Activated CD8-positive, alpha-beta T cell treated with anti-CD3 and anti-CD28 coated beads, Interleukin-2, amount 10 ng/mL, durations not matched to agents 7 days and 5 days (primary cell): Measurements from ENCODE around the gene GATA5. TPM values are rescaled to one million over a fixed set of nuclear protein-coding genes. Genes with fewer than 3 reads are reported as not detected.

ENCODE experiments used
- ATAC-seq: fragments of 150-1000 bp; cut with Tn5 transposase; one replicate; pipeline ENCODE4 v1.10.0; 2021; ENCODE audit warnings: moderate library complexity
- CTCF ChIA-PET: fragments of 350-600 bp; sonication (Branson Sonifier 250); formaldehyde crosslinking; loops from one replicate; lab custom pipeline; 2021; ENCODE audit warnings: antibody characterized with exemption; lab: Charles Lee
- POLR2A ChIA-PET: fragments of 350-600 bp; sonication (Branson Sonifier 250); formaldehyde crosslinking; loops from one replicate; lab custom pipeline; 2021; ENCODE audit warnings: antibody characterized with exemption; lab: Charles Lee
- DNase-seq: peaks from one replicate; pipeline ENCODE4 v3.0.0-alpha.2; 2020
- H3K27ac Mint-ChIP-seq: one replicate; pipeline ENCODE4 v1.8.0; 2021; ENCODE audit warnings: mild to moderate bottlenecking, mixed read lengths
- H3K27me3 Mint-ChIP-seq: one replicate; pipeline ENCODE4 v1.8.0; 2021; ENCODE audit warnings: low read depth, mixed read lengths
- H3K36me3 Mint-ChIP-seq: one replicate; pipeline ENCODE4 v1.8.0; 2021; ENCODE audit warnings: low read depth, mixed read lengths
- H3K4me1 Mint-ChIP-seq: one replicate; pipeline ENCODE4 v1.8.0; 2021; ENCODE audit warnings: low read depth, mixed read lengths
- H3K4me3 Mint-ChIP-seq: one replicate; pipeline ENCODE4 v1.8.0; 2021; ENCODE audit warnings: mild to moderate bottlenecking, mixed read lengths
- H3K9me3 Mint-ChIP-seq: one replicate; pipeline ENCODE4 v1.8.0; 2022; ENCODE audit warnings: mixed read lengths; ENCODE audit not compliant: insufficient read depth
- total RNA-seq, 2 experiments: library from RNA; stranded (reverse); gene quantifications; one replicate each; pipeline ENCODE4 v1.2.3, GENCODE V29; 2021

GATA5 gene
- total RNA-seq, 2 experiments from 2014 or later: not detected

DNA sequence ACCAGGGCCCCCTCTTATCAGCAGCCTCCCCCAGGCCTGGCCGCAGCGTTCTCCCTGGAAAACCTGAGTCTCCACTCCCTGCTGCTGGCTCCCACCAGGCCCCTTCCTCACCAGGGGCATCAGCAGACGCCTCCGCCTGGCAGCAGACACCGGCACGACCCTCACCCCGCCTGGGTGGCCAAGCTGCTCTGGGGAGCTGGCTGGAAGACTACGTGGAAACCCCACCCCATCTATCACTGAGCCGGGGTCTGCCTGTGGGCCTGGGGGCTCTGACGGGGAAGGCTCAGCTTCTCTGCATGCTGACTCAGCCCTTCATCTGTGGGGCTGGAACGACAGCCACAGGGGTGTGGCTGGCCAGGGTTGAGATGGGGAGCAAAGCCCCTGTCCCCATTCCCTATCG is 29.3 kb downstream of the GATA5 start:
- H3K36me3 Mint-ChIP-seq: no peaks in the 10 kb centered on the region
- no peak overlapping the region for H3K27ac Mint-ChIP-seq
- ATAC-seq: no peak
- H3K9me3 Mint-ChIP-seq: no peaks in the 10 kb centered on the region
- H3K27me3 Mint-ChIP-seq: no peaks in the 10 kb centered on the region
- CTCF ChIA-PET: no interaction called here
- H3K4me1 Mint-ChIP-seq: no peaks in the 10 kb centered on the region
- H3K4me3 Mint-ChIP-seq: no peak overlapping the region
- DNase-seq: no peak
- POLR2A ChIA-PET: no interaction called here

DNA sequence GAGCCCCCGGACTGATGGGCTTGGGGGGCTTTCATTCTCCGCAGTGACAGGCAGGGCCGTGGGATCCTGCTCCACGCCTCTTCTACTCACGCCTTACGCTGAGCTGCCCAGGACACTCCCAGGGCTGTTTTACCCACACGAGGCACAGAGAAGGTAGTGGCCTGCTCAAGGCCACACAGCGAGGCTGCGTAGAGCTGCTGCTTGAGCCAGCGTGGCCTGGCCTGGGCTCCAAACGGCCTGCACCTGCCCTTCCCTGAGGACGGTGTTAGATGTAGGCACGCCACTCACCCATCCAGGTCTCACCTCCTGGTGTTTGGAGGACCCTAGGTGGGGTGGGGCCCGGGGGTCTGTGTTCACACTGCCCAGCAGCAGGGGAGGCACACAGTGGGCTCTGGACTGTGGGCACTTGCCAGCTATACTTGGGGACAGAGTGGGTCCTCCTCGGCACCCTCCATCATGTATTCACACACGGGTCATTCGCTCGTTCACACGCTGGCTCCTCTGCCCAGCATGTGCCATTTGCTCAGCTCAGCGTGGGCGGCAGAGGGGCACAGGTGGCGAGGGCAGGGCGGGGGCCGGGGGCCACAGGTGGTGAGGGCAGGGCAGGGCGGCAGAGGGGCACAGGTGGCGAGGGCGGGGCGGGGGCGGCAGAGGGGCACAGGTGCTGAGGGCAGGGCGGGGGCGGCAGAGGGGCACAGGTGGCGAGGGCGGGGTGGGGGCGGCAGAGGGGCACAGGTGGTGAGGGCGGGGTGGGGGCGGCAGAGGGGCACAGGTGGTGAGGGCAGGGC is 30.0 kb downstream of the GATA5 start:
- Mint-ChIP-seq H3K27me3 (no peaks in the 10 kb centered on the region), H3K27ac (no peak overlapping the region), H3K4me1 (no peaks in the 10 kb centered on the region), H3K36me3 (no peaks in the 10 kb centered on the region), H3K9me3 (no peaks in the 10 kb centered on the region), H3K4me3 (no peak overlapping the region)
- POLR2A ChIA-PET: no interaction called here
- DNase-seq (no peak), ATAC-seq (no peak)
- CTCF ChIA-PET: no interaction called here

DNA sequence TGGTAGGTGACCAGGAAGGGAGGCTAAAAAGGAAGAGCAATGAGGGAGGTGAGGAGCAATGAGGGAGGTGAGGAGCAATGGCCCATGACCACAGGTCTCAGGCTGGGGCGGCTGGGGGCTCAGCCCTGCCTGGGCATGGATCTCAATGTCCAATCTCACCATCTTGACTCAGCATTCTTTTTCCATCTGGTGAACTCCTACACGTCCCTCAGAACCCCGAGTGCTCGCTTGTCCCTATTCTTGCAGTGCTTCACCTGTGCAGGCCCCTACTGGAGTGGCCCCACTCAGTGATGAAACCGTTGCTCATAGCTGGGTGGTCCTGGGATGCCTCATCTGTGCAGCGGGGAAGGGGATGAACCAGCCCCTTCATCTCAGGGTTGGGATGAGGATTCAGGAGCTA is 31.5 kb downstream of the GATA5 start:
- no peaks in the 10 kb centered on the region for H3K4me1 Mint-ChIP-seq
- POLR2A ChIA-PET: no interaction called here
- H3K36me3 Mint-ChIP-seq: no peaks in the 10 kb centered on the region
- no peak for ATAC-seq
- H3K27me3 Mint-ChIP-seq: no peaks in the 10 kb centered on the region
- no peak overlapping the region for H3K4me3 Mint-ChIP-seq
- no peak overlapping the region for H3K27ac Mint-ChIP-seq
- CTCF ChIA-PET: interaction anchor here (1.0 kb wide), 1 partner anchor 364 kb away, joined by 3 read pairs; no protein-coding TSS in a partner anchor
- no peaks in the 10 kb centered on the region for H3K9me3 Mint-ChIP-seq
- no peak for DNase-seq

DNA sequence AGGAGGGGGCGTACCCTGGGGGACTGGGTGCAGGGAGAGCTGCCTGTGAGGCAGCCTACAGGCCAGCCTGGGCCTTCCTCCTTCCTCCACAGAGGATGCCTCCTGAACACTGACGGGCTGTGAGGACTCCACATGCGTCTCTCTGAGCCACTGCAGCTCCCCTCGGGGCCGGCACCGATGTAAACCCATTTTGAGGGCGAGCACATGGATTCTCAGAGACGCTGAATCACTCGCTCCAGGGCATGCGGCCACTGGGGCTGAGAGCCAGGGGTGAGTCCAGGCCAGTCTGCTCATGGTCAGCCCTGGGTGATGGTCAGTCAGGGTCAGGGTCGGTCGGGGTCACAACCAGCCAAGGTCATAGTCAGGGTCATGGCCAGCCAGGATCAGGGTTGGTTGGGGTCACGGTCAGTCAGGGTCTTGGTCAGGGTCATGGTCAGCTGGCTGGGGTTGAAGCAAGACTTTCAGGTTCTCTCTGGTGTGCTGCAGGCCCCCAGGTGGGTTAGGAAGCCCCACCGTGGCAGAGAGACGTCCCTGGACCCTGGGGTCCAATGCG is 33.7 kb downstream of the GATA5 start:
- no peak for ATAC-seq
- no peaks in the 10 kb centered on the region for H3K4me1 Mint-ChIP-seq
- no peaks in the 10 kb centered on the region for H3K27me3 Mint-ChIP-seq
- ChIA-PET CTCF (no interaction called here), POLR2A (no interaction called here)
- DNase-seq: no peak
- no peak overlapping the region for H3K27ac Mint-ChIP-seq
- H3K9me3 Mint-ChIP-seq: no peaks in the 10 kb centered on the region
- H3K4me3 Mint-ChIP-seq: no peak overlapping the region
- no peaks in the 10 kb centered on the region for H3K36me3 Mint-ChIP-seq

DNA sequence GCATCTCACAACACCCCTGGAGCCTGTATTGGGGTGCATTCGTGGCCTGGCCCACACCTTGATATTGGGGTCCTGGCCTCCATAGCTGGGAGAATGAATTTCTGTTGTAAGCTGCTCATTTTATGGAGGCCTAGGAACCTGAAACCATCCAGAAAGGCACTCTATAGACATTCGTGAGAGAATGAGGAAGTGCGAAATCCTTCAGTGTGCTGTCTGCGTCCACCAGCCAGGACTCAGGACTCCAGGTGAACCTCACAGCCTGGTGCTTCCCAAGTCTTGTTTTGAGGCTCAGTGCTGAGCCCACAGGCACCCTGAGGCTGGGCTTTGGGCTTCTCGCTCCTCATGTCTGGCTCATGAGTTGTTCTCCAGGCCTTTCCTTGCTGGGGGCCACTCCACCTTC is 36.6 kb downstream of the GATA5 start:
- Mint-ChIP-seq H3K27ac (no peak overlapping the region), H3K4me1 (no peaks in the 10 kb centered on the region), H3K4me3 (no peak overlapping the region), H3K9me3 (no peaks in the 10 kb centered on the region), H3K27me3 (peaks cover 14% of the 10 kb centered on the region), H3K36me3 (no peaks in the 10 kb centered on the region)
- ATAC-seq (no peak), DNase-seq (no peak)
- ChIA-PET CTCF (no interaction called here), POLR2A (interaction anchor here (1.0 kb wide), 1 partner anchor 73 kb away, joined by 3 read pairs; no protein-coding TSS in a partner anchor)

DNA sequence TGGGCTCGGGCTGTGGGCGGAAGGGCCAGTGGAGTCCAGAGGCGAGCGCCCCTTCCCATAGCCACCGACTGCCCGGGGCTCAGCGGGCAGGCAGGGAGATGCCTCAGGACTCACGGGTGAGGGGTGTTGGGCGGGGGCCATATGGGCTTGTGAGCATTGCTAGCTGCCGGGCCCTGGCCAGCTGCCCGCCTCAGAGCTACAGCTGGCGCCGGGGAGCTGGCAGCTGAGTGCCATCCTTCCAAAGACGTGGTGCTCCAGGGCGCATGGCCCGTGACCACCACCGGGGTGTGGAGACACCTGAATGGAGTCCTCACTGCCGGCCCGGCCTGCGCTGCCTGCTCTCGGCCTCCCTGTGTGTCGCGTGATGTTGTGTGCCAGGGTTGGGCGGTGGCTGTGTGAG is 37.9 kb downstream of the GATA5 start:
- H3K9me3 Mint-ChIP-seq: no peaks in the 10 kb centered on the region

DNA sequence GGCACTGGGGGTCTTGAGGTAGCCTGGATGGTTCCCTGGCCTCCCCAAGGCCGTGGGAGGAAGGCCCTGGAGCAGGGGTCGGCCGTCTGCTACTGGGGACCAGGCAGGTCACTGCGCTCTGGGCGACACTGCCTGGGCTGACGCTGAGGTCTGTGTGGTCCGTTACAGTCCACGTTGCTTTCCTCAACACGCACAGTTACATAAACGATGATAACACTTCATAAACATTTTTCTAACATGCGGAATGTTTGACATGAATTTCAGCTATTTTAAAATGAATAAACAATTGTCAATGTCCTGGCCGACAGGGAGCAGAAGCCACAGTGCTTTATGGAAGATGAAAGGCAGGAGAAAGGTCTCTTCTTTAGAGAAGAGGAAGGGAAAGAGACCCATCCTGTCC is 38.3 kb downstream of the GATA5 start:
- H3K36me3 Mint-ChIP-seq: no peaks in the 10 kb centered on the region
- H3K9me3 Mint-ChIP-seq: no peaks in the 10 kb centered on the region
- H3K4me3 Mint-ChIP-seq: no peak overlapping the region
- DNase-seq (no peak), ATAC-seq (no peak)
- ChIA-PET POLR2A (no interaction called here), CTCF (no interaction called here)
- peaks cover 24% of the 10 kb centered on the region for H3K27me3 Mint-ChIP-seq
- H3K27ac Mint-ChIP-seq: no peak overlapping the region
- H3K4me1 Mint-ChIP-seq: no peaks in the 10 kb centered on the region

More for the DNA sequence above, 37.9 kb downstream of the GATA5 start:
- Mint-ChIP-seq H3K27me3 (peaks cover 23% of the 10 kb centered on the region), H3K27ac (no peak overlapping the region), H3K4me3 (no peak overlapping the region), H3K4me1 (no peaks in the 10 kb centered on the region), H3K36me3 (no peaks in the 10 kb centered on the region)
- DNase-seq: no peak
- ATAC-seq: no peak
- CTCF ChIA-PET: no interaction called here
- POLR2A ChIA-PET: no interaction called here

DNA sequence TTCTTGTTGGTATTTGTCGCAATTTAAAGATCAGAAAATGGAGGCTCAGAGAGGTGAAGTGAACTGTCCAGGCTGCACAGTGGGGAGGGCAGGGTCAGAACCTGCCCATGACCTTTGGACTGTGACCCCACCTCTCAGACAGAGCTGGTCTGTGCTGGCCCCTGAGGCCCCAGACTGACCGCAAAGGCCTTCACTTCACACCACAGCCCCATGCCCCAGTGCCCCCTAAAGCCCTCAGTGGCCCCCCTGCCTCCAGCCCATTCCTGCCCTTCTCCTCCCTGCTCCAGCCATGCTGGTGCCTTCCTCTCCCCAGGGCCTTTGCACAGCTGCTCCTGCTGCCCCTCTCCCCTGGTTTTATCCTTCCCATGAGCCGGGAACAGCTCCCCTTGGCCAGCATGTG is 39.1 kb downstream of the GATA5 start:
- H3K9me3 Mint-ChIP-seq: no peaks in the 10 kb centered on the region
- DNase-seq (no peak), ATAC-seq (no peak)
- ChIA-PET CTCF (no interaction called here), POLR2A (no interaction called here)
- no peaks in the 10 kb centered on the region for H3K4me1 Mint-ChIP-seq
- H3K27ac Mint-ChIP-seq: no peak overlapping the region
- no peak overlapping the region for H3K4me3 Mint-ChIP-seq
- no peaks in the 10 kb centered on the region for H3K36me3 Mint-ChIP-seq
- H3K27me3 Mint-ChIP-seq: peaks cover 24% of the 10 kb centered on the region

DNA sequence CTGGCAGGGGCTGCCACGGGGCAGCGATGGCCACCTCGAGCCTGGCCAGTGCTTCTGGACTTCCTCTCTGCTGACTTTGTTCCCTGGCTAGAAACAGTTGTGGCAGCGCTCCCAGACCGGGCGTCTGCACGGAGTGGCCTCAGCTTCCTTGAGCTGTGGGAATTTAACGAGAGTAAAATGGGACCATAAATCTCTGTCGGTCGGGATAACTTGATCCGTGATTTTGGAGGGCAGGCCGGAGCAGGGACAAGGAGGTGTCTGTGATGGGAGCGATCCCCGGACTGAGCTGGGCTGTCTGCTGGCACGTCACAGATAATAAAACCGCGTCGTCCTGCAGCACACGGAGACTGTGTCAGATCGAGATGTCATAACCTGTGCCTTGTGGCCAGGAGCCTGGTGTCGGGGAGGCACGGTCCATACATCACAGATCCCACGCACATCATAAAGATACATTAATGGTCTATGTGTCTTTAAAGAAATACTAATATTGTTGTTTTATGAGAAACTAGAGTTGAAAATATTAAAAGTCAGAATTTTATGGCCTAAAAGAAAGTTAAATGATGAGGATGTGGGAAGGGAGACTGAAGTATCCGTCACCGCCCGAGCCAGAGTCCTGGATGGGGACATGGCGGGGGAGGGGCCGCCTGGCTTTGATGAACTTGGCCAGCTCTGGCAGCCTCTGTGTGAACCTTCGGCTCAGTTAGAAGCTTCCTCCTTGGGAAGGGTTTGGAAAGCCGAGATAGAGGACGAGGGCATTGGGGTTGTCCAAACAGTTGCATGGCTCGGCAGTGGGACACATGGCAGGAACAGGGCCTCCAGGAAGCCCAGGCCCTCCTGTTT is 41.9 kb downstream of the GATA5 start:
- CTCF ChIA-PET: no interaction called here
- no peak for ATAC-seq
- H3K27ac Mint-ChIP-seq: no peak overlapping the region

DNA sequence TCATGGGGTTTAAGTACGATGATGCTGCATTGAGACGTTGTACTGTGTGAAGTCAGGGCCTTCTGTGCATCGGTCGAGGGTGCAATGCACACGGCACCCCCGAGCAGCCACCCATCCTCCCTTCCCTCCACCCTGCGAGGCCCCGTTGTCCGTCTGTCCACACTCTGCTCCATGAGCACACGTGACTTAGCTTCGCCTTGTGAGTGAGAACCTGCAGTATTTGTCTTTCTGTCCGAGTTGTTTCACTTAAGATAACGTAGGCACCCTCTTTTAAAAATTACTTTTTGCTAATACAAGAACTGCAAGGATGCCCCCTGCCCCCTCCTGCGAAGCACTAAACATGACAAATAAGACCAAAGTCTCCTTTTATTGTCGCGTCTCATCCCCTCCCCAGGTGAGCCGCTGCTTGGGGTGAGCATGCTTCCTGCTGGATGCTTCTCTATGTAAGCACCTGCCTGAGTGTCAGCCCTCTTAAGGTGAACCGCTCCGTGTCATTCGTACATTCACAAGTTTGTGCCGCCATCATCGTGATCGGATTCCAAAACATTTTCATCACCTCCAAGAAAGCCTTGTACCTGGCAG is 44.8 kb downstream of the GATA5 start:
- ChIA-PET POLR2A (no interaction called here), CTCF (no interaction called here)
- H3K9me3 Mint-ChIP-seq: no peaks in the 10 kb centered on the region
- no peak overlapping the region for H3K4me3 Mint-ChIP-seq
- no peak for DNase-seq
- no peak for ATAC-seq
- no peak overlapping the region for H3K27ac Mint-ChIP-seq
- no peaks in the 10 kb centered on the region for H3K4me1 Mint-ChIP-seq
- no peaks in the 10 kb centered on the region for H3K36me3 Mint-ChIP-seq
- H3K27me3 Mint-ChIP-seq: peaks cover 24% of the 10 kb centered on the region

More for the DNA sequence above, 41.9 kb downstream of the GATA5 start:
- Mint-ChIP-seq H3K4me3 (no peak overlapping the region), H3K4me1 (no peaks in the 10 kb centered on the region), H3K27me3 (peaks cover 24% of the 10 kb centered on the region), H3K9me3 (no peaks in the 10 kb centered on the region), H3K36me3 (no peaks in the 10 kb centered on the region)
- POLR2A ChIA-PET: no interaction called here
- DNase-seq: no peak

DNA sequence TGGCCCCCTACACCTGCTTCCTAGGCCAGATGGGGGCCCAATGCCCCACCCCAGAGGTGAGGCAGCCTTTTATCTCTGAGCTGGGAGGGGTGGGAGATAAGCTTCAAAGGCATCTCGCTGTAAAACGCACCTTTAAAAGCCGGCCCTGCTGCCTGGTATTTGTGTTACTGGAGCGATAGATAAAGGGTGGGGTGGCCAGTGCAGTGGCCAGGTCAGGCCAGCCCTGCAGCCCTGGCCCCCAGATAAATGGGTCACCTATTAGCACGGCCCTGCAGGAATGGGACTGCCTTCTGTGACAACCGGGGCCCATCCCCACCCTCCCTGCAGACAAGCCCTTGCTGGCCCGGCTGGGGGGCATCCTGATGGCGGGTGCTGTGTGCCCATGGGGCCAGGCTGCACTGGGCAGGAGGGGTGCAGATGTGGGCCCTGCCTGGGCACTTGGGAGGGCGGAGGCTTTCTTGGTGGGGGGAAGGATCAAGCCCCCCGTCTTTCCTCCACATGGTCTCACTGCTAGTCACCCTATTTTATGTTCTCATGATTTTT is 45.4 kb downstream of the GATA5 start:
- no peaks in the 10 kb centered on the region for H3K9me3 Mint-ChIP-seq
- DNase-seq (no peak), ATAC-seq (no peak)
- no peak overlapping the region for H3K4me3 Mint-ChIP-seq
- ChIA-PET POLR2A (no interaction called here), CTCF (no interaction called here)
- H3K4me1 Mint-ChIP-seq: no peaks in the 10 kb centered on the region
- peaks cover 20% of the 10 kb centered on the region for H3K27me3 Mint-ChIP-seq
- H3K27ac Mint-ChIP-seq: no peak overlapping the region
- H3K36me3 Mint-ChIP-seq: no peaks in the 10 kb centered on the region
